Glomerular visceral epithelial cell (primary cell): ENCODE data around the gene BBS1.

Experiments
- DNase-seq: peaks from one replicate; pipeline ENCODE4 v3.0.0-alpha.2; 2016; ENCODE audit errors: extremely low spot score

The BBS1 gene

GRCh38 chr11:66549696-66550095 lies 39.3 kb downstream of the BBS1 start:
- no peak for DNase-seq

- no peak for DNase-seq
These were observed 40.5 kb downstream of the BBS1 start for GRCh38 chr11:66550887-66551286.

- no peak for DNase-seq
These were observed 44.2 kb downstream of the BBS1 start for GRCh38 chr11:66554602-66555001.

- no peak for DNase-seq
These were observed 45.0 kb downstream of the BBS1 start for GRCh38 chr11:66555416-66555815.

GRCh38 chr11:66556086-66556485 lies 45.7 kb downstream of the BBS1 start:
- DNase-seq: no peak

GRCh38 chr11:66557733-66558326 lies 47.4 kb downstream of the BBS1 start:
- no peak for DNase-seq

- DNase-seq: no peak
These were observed 48.9 kb downstream of the BBS1 start for GRCh38 chr11:66559142-66559865.

GRCh38 chr11:66559866-66560676 lies 49.6 kb downstream of the BBS1 start:
- DNase-seq: no peak

GRCh38 chr11:66561178-66561974 lies 50.9 kb downstream of the BBS1 start:
- no peak for DNase-seq

- DNase-seq: no peak
These were observed 51.5 kb downstream of the BBS1 start for GRCh38 chr11:66561975-66562248.

GRCh38 chr11:66562275-66562674 lies 51.8 kb downstream of the BBS1 start:
- no peak for DNase-seq

- no peak for DNase-seq
These were observed 52.6 kb downstream of the BBS1 start for GRCh38 chr11:66562907-66563583.

GRCh38 chr11:66563832-66564231 lies 53.4 kb downstream of the BBS1 start:
- no peak for DNase-seq

- DNase-seq: no peak
These were observed 54.1 kb downstream of the BBS1 start for GRCh38 chr11:66564538-66564937.

GRCh38 chr11:66564984-66565383 lies 54.5 kb downstream of the BBS1 start:
- DNase-seq: no peak

- no peak for DNase-seq
These were observed 55.8 kb downstream of the BBS1 start for GRCh38 chr11:66566221-66566620.

- DNase-seq: no peak
These were observed 57.3 kb downstream of the BBS1 start for GRCh38 chr11:66567787-66568123.

- no peak for DNase-seq
These were observed 57.9 kb downstream of the BBS1 start, which contains the start of gene CTSF for GRCh38 chr11:66568124-66568916. CTSF (minus strand) TSS chr11:66568606; CDS start chr11:66568486, 120 bp downstream.

GRCh38 chr11:66569076-66569475 lies 58.6 kb downstream of the BBS1 start:
- DNase-seq: no peak

- no peak for DNase-seq
These were observed 59.8 kb downstream of the BBS1 start for GRCh38 chr11:66570079-66570849.
